Muscle layer of duodenum (tissue), 2 donors: ENCODE data around the gene SPANXN5.
"Not testable (repeated sequence)": the region's sequence is repeated elsewhere in the genome, so short reads cannot be mapped to it uniquely, and the experiment has no call there.

Experiments used
- H3K27ac ChIP-seq: one replicate; pipeline ENCODE4 v1.7.0; 2013; ENCODE audit warnings: mild to moderate bottlenecking, low read length
- H3K27me3 ChIP-seq: one replicate; pipeline ENCODE4 v1.7.0; 2013; ENCODE audit warnings: low read depth, mild to moderate bottlenecking, control low read depth, low read length
- H3K36me3 ChIP-seq, 2 donors: one replicate each; pipeline ENCODE4 v1.7.0; 2013; ENCODE audit warnings: low read length in 2 of 2, control low read depth in 1 of 2, mild to moderate bottlenecking in 1 of 2; ENCODE audit not compliant: insufficient read depth in 2 of 2, control insufficient read depth in 1 of 2
- H3K4me1 ChIP-seq, 2 donors: one replicate each; pipeline ENCODE4 v1.7.0; 2013; ENCODE audit warnings: low read length in 2 of 2, mild to moderate bottlenecking in 2 of 2, control low read depth in 1 of 2, moderate library complexity in 1 of 2; ENCODE audit not compliant: insufficient read depth in 2 of 2, control insufficient read depth in 1 of 2
- H3K4me3 ChIP-seq, 2 donors: one replicate each; pipeline ENCODE4 v1.7.0; 2013; ENCODE audit warnings: low read length in 2 of 2, low read depth in 1 of 2, mild to moderate bottlenecking in 1 of 2
- H3K9me3 ChIP-seq, 2 donors: one replicate each; pipeline ENCODE4 v1.7.0; 2013; ENCODE audit warnings: low read length in 2 of 2, control low read depth in 1 of 2, mild to moderate bottlenecking in 1 of 2; ENCODE audit not compliant: control insufficient read depth in 1 of 2
- donor health status: healthy.

Gene SPANXN5, protein sequence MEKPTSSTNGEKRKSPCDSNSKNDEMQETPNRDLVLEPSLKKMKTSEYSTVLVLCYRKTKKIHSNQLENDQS

DNA sequence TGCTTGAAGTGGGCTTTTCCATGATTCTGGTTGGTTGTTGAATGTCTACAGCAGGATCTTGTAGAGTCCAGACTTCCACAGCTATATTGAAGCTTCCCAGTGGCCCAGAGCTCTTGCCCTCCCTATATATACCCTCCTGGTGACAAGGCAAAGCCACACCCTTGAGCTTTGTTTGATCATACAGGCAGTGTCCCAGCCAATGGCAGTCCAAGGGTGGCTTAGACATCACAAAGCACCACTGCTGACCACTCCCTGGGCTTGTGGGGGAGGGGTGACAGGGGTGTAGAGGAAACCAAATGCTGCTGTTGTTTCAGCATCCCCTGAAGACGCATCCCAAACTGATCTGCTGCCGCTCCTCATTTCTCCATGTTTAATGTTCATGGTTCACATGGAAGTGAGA lies at the start of gene SPANXN5:
Gene SPANXN5, minus strand, starts transcription at position 101 of the 400 bp plus-strand sequence. Its CDS starts 79 bp downstream, at position 22.
- not testable (repeated sequence) for H3K27me3 ChIP-seq, H3K4me1 ChIP-seq, H3K27ac ChIP-seq, H3K36me3 ChIP-seq, H3K9me3 ChIP-seq, H3K4me3 ChIP-seq

DNA sequence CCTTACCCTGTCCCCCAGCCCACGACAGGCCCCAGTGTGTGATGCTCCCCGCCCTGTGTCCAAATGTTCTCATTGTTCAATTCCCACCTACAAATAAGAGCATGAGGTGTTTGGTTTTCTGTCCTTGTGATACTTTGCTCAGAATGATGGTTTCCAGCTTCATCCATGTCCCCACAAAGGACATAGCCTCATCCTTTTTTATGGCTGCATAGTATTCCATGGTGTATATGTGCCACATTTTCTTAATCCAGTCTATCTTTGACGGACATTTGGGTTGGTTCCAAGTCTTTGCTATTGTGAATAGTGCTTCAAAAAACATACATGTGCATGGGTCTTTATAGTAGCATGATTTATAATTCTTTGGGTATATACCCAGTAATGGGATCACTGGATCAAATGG lies 46.4 kb upstream of the SPANXN5 start:
- H3K36me3 ChIP-seq, H3K9me3 ChIP-seq, H3K4me3 ChIP-seq, H3K27me3 ChIP-seq, H3K27ac ChIP-seq, H3K4me1 ChIP-seq: not testable (repeated sequence)

DNA sequence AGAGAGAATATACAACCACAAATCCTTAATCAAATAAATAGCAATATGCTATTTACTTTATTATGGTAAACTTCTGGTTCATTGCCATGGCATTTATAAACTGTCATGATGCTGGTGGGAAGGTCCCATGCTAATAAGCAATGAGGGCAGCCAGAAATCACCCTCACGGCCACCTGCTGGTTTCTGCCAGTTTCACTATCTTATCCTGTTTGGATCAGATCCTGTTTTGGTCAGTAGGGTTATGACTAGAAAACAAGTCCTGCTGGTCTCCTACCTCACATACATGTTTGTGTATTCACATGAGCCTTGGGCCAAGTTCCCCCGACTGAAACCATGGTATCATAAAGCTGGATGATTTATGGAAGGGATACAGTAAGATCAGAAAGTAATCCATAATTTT lies 41.9 kb upstream of the SPANXN5 start:
- Histone ChIP-seq H3K4me1 (no peaks in the 10 kb centered on the region), H3K36me3 (no peaks in the 10 kb centered on the region), H3K27me3 (no peaks in the 10 kb centered on the region), H3K4me3 (no peak overlapping the region), H3K9me3 (no peaks in the 10 kb centered on the region), H3K27ac (no peak overlapping the region)

DNA sequence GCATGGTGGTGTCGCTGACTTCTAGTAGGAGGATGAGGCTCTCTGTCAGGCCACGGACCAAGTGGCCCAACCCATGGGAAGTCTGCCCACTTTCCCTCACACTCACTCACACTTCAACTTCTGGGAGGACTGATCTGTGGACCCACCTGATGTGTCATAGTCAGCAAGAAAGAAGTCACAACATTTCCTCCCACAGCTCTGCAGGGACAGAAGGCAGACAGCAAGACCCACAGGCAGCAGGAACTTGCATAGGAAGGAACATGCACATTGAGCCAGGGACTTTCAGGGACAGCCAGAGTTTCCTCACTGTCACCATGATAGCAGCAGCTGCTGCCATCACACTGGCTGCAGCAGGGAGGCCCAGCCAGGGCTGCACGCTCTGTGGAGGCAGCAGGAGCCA lies 33.3 kb upstream of the SPANXN5 start:
- H3K4me3 ChIP-seq: no peak overlapping the region
- H3K4me1 ChIP-seq: no peaks in the 10 kb centered on the region
- H3K9me3 ChIP-seq: no peaks in the 10 kb centered on the region
- no peaks in the 10 kb centered on the region for H3K27me3 ChIP-seq
- H3K27ac ChIP-seq: no peak overlapping the region
- H3K36me3 ChIP-seq: no peaks in the 10 kb centered on the region

DNA sequence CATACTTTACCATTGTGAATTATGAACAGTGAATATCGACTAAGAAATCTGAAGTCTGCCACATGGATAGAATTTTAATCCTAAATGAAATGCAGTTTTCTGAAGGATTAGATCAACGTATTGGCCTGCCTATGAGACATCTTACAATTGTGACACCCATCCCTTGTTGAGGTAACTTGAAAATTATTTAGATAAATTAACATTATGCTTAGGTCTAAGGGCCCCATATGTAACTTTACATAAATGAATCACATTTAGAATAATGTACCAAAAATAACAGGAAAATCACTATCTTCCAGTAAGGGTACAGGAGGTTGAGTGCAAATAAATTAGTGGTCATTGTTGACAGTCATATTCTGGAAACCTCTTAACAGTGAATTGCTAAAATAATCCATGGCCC lies 27.4 kb upstream of the SPANXN5 start:
- no peaks in the 10 kb centered on the region for H3K36me3 ChIP-seq
- no peaks in the 10 kb centered on the region for H3K27me3 ChIP-seq
- no peaks in the 10 kb centered on the region for H3K9me3 ChIP-seq
- H3K27ac ChIP-seq: no peak overlapping the region
- no peak overlapping the region for H3K4me3 ChIP-seq
- no peaks in the 10 kb centered on the region for H3K4me1 ChIP-seq

DNA sequence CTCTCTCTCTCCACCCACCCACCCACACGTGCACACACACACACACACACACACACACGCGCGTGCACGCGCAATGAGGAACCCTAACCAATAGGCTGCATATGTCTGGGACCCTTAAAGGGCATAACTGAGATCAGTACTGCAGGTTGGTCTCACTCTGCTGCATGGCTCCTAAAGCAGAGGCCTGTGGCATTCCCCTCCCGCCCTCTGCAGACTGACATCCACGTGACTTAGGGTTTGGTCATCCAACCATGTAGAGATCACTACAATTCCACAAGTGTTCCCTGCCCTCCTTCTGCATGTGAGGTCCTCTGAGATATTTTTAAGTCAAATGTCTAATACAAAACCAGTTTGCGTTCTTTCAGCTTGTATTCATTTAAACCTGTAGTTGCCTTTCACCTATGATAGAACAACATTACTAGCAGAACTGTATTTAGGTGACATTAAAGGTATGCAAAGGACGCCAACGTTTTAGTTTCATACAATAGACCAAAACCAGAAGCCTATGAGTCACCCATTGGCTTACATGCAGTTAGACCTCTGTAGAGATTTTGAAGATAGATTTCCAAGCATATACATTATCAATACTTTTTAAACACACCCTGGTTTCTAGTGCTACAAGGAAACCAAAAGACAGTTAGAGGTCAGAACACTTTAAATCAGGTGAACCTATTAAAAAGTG lies 24.0 kb upstream of the SPANXN5 start:
- no peaks in the 10 kb centered on the region for H3K9me3 ChIP-seq
- no peaks in the 10 kb centered on the region for H3K36me3 ChIP-seq
- no peak overlapping the region for H3K4me3 ChIP-seq
- H3K4me1 ChIP-seq: no peaks in the 10 kb centered on the region
- no peak overlapping the region for H3K27ac ChIP-seq
- H3K27me3 ChIP-seq: no peaks in the 10 kb centered on the region

DNA sequence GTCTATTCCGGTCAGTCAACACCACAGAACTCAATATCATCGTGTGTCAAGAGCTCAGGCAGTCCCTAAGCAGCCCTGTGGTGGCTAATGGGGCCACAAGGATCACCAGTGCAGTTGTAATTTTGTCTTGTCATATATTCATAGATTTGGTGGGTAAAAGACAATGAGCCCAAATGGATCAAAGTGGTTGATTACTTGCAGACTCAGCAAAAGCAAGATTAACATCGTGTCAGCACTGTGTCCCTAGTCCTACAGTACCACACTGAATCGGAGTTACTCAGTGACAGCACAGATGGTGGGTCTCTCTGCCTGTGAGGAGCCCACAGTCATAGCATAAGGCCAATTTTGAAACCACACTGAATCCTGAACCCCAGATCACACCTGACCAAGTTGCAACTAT lies 22.6 kb upstream of the SPANXN5 start:
- no peaks in the 10 kb centered on the region for H3K27me3 ChIP-seq

DNA sequence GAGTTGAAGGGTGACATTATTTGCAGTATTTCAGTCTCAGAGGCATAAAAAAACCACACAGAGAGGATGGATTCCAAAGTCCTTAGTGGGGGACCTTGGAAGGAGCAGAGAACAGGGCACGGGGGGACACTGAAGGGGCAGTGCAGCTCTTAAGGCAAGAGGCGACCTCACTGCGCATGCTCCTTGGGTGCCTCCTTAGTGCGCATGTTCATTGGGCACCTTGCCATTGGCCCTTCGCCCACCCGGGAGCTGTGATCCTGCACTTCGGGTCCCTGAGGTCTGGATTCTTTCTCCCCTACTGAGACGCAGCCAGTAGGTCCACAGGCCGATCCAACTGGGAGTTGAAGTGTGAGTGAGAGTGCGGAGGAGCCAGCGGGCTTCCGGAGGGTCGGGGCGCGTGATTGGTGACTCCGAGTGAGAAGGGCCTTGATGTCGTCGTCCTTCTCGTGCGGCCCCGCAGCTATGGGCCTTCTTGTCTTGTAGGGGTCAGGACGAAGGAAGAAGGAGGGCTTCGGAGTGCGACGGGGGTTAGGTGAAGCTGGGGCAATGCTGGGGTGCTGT lies 13.9 kb upstream of the SPANXN5 start, which contains the start of gene XAGE5:
Gene XAGE5, plus strand, starts transcription at position 223 of the 561 bp plus-strand sequence. CDS start 1,280 bp downstream, outside the sequence.
- H3K36me3 ChIP-seq: no peaks in the 10 kb centered on the region
- no peaks in the 10 kb centered on the region for H3K27me3 ChIP-seq
- no peak within 1 kb of the TSS for H3K27ac ChIP-seq
- no peaks in the 10 kb centered on the region for H3K4me1 ChIP-seq
- no peaks in the 10 kb centered on the region for H3K9me3 ChIP-seq
- no peak within 1 kb of the TSS for H3K4me3 ChIP-seq

More for the DNA sequence above, 22.6 kb upstream of the SPANXN5 start:
- H3K9me3 ChIP-seq: no peaks in the 10 kb centered on the region
- H3K27ac ChIP-seq: no peak overlapping the region
- H3K4me3 ChIP-seq: no peak overlapping the region
- no peaks in the 10 kb centered on the region for H3K4me1 ChIP-seq
- H3K36me3 ChIP-seq: no peaks in the 10 kb centered on the region

DNA sequence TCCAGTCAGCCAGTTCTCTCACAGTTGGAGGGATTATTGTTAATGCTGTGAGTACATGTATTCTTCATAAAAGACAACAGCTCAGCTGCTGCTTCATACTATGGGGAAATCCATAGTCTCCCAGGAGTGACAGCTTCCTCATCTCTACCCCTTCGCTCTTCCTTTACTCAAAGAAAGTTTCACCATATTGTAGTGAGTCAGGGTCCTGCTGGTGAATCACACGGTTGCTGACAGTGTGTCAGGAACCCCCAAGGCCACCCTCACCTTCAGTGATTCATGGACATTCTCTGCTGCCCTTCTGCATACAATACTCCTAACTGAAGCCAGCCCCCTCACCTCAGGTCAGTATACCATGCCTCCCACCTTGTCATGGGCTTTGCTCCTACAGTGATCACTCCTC lies 7.6 kb upstream of the SPANXN5 start:
- H3K36me3 ChIP-seq, H3K27me3 ChIP-seq, H3K4me1 ChIP-seq, H3K9me3 ChIP-seq, H3K27ac ChIP-seq, H3K4me3 ChIP-seq: not testable (repeated sequence)

DNA sequence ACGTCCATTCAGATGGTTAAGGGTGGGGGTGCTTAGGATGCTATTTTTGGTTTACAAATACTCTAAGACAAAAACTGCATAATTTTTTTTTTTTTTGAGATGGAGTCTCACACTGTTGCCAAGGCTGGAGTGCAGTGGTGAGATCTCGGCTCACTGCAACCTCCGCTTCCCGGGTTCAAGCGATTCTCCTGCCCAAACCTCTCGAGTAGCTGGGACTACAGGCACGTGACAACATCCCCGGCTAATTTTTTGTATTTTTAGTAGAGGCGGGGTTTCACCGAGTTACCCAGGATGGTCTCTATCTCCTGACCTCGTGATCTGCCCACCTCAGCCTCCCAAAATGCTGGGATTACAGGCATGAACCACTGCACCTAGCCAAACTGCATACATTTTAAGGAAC lies 23.7 kb downstream of the SPANXN5 start:
- H3K4me3 ChIP-seq, H3K9me3 ChIP-seq, H3K27ac ChIP-seq, H3K27me3 ChIP-seq, H3K4me1 ChIP-seq, H3K36me3 ChIP-seq: not testable (repeated sequence)

DNA sequence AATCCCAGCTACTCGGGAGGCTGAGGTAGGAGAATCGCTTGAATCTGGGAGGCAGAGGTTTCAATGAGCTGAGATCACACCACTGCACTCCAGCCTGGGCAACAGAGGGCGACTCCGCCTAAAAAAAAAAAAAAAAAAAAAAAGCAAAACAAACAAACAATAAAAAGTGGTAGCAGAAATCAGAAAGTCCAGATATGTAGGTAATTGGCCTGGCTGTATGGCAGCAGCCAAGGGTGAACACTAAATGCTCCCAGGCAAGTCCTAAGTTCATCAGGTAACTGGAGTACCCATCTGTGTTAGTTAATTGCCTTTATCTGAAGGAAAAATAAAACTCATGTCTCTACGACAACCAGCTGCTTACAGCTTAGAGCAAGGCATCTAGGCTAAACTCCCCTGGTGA lies 31.2 kb downstream of the SPANXN5 start:
- H3K9me3 ChIP-seq, H3K4me1 ChIP-seq, H3K36me3 ChIP-seq, H3K27me3 ChIP-seq, H3K27ac ChIP-seq, H3K4me3 ChIP-seq: not testable (repeated sequence)

DNA sequence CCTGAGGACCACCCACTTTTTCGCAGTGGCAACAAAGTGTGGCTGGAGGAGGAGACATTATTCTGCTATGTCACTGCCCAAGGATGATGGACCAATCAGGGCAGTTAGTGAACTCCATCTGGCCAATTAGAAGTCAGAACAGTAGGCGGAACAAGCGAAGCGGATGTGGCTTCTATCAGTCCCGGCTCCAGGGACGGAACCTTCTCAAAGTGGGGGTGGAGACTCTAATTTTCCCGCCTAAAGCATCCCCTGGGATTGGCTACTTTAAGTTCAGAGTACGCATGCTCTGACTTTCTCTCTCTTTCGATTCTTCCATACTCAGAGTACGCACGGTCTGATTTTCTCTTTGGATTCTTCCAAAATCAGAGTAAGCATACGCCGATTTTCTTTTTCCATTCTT lies 46.3 kb downstream of the SPANXN5 start, which contains the start of gene SSX2B:
Gene SSX2B, plus strand, starts transcription at position 301 of the 400 bp plus-strand sequence. CDS start 1,429 bp downstream, outside the sequence.
- H3K27ac ChIP-seq, H3K4me3 ChIP-seq, H3K36me3 ChIP-seq, H3K9me3 ChIP-seq, H3K27me3 ChIP-seq, H3K4me1 ChIP-seq: not testable (repeated sequence)
